GM12892 (cell line): Measurements from ENCODE around the gene NAXE.

ENCODE experiments used
- POLR2A ChIP-seq: IDR thresholded peaks from 2 replicates; pipeline ENCODE4 v1.6.1; 2011; ENCODE audit warnings: low read depth, low read length, control low read depth
- POLR2AphosphoS5 ChIP-seq: IDR thresholded peaks from 2 replicates; pipeline ENCODE4 v1.6.1; 2011; ENCODE audit warnings: low read depth, low read length, control low read depth
- TAF1 ChIP-seq: IDR thresholded peaks from 2 replicates; pipeline ENCODE4 v1.6.1; 2011; ENCODE audit warnings: low read depth, mild to moderate bottlenecking, control low read depth, low read length, borderline replicate concordance

DNA sequence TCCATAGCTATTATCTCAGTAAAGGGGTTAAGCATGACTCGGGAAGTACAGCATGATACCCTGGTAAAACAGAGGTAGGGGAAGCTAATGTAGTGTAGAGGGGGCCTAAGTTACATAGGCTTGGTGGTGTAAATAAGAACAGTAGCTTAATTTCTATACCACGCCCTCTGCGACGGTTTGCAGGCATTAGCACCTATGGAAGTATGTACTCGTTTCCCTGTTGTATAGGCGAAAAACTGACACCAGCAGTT, 470 bp upstream of the NAXE start:
- TF ChIP-seq TAF1 (no peak), POLR2A (no peak), POLR2AphosphoS5 (no peak)
